ENCODE results near the gene NRG3. TPM values are rescaled to one million over a fixed set of nuclear protein-coding genes. Genes with fewer than 3 reads are reported as not detected.
A peak's percentile ranks its signal among the peaks of the same experiment; 100 is the strongest.
"Not testable (repeated sequence)": the region's sequence is repeated elsewhere in the genome, so short reads cannot be mapped to it uniquely, and the experiment has no call there.

NRG3 gene
- total RNA-seq, 6 donors from 2014 or later, result 0.44 to 2.7 (median 1.5) TPM; not detected in 1

DNA sequence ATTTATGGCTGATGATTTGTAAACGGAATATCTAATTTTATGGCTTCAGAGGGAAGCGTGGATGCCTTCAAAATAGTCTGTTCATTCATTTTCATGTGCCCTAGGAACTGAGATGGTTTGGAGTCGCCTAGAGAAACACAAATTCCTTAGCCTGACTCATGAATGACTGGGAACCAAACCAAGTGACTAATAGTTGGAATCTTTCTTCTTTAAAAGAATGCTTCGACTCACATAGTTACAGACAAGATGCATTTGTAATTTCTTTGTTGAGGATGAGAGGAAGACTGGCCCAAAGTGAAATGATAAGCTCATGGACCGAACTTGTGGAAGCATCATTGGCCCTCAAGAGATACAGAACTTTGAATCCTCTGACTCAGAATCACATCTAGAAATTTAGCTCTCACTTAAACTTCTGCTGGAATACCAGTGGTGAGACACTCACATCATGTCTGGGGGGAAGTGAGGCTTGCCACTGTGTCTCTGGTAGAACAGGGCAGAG, 1107.2 kb downstream of the NRG3 start:
- H3K27me3 ChIP-seq, result no peaks in the 10 kb centered on the region
- H3K4me1 ChIP-seq, result no peaks in the 10 kb centered on the region
- no peaks in the 10 kb centered on the region for H3K9me3 ChIP-seq
- no peak overlapping the region for H3K27ac ChIP-seq
- WGBS, 2 donors, result 74 to 78% methylated on average over 5 of the region's 5 CpGs
- peak in 1 of 2 donors; percentile 90 for ATAC-seq (ENCODE audit: low FRiP score in 2 of 2)
- no peak overlapping the region for H3K4me3 ChIP-seq
- no peaks in the 10 kb centered on the region for H3K36me3 ChIP-seq
- no peak for DNase-seq
- no peak for TF ChIP-seq EP300 (IDR thresholded peaks at IDR 0.05)
- TF ChIP-seq, protein P1, sequence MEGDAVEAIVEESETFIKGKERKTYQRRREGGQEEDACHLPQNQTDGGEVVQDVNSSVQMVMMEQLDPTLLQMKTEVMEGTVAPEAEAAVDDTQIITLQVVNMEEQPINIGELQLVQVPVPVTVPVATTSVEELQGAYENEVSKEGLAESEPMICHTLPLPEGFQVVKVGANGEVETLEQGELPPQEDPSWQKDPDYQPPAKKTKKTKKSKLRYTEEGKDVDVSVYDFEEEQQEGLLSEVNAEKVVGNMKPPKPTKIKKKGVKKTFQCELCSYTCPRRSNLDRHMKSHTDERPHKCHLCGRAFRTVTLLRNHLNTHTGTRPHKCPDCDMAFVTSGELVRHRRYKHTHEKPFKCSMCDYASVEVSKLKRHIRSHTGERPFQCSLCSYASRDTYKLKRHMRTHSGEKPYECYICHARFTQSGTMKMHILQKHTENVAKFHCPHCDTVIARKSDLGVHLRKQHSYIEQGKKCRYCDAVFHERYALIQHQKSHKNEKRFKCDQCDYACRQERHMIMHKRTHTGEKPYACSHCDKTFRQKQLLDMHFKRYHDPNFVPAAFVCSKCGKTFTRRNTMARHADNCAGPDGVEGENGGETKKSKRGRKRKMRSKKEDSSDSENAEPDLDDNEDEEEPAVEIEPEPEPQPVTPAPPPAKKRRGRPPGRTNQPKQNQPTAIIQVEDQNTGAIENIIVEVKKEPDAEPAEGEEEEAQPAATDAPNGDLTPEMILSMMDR (IDR thresholded peaks at IDR 0.05), result no peak
- TF ChIP-seq POLR2A (IDR thresholded peaks at IDR 0.05), result no peak
- TF ChIP-seq POLR2AphosphoS5 (IDR thresholded peaks at IDR 0.05), result no peak

DNA sequence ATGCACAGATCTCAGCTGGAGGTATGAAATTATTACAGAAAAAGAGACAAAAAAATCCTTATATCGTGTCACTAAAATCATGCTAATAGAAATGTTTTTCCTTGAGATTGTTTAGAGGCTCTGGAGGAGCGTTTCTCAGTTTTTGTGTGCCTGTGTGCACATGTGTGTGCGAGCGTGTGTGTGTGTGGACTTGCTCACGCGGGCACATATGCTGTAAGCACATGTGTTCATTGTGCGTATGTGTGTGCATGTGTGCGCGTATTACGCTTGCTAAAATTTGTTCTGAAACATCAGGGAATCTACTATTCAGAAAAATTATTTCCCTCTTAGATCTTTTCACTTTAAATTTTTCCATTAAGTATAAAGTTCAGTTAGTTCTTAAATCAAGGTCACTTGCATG, 1111.2 kb downstream of the NRG3 start:
- H3K36me3 ChIP-seq, result no peaks in the 10 kb centered on the region
- H3K4me3 ChIP-seq, result no peak overlapping the region
- H3K9me3 ChIP-seq, result no peaks in the 10 kb centered on the region
- WGBS, 2 donors, result 95 to 96% methylated on average over 10 of the region's 10 CpGs
- DNase-seq (no peak), ATAC-seq (ENCODE audit: low FRiP score in 2 of 2) (no peak)
- no peaks in the 10 kb centered on the region for H3K27me3 ChIP-seq
- TF ChIP-seq, protein P1 (IDR thresholded peaks at IDR 0.05), result no peak
- no peak for TF ChIP-seq POLR2A (IDR thresholded peaks at IDR 0.05)
- TF ChIP-seq POLR2AphosphoS5 (IDR thresholded peaks at IDR 0.05), result no peak
- no peak for TF ChIP-seq EP300 (IDR thresholded peaks at IDR 0.05)
- H3K27ac ChIP-seq, result no peak overlapping the region
- H3K4me1 ChIP-seq, result no peaks in the 10 kb centered on the region

DNA sequence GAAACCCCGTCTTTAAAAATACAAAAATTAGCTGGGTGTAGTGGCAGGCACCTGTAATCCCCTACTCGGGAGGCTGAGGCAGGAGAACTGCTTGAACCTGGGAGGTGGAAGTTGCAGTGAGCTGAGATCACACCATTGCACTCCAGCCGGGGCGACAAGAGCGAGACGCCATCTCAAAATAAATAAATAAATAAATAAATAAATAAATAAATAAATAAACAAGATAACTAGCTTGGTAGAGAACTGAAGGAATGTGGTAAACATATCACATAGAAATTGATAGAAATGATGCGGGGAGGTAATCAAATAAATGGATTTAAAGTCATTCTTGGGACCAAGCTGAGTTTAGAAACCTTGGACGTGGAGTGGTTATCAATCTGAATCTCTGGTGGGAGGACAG, 1131.5 kb downstream of the NRG3 start:
- not testable (repeated sequence) for H3K27me3 ChIP-seq; H3K27ac ChIP-seq; H3K4me3 ChIP-seq; DNase-seq; H3K36me3 ChIP-seq; ATAC-seq (ENCODE audit: low FRiP score in 2 of 2); H3K4me1 ChIP-seq; H3K9me3 ChIP-seq
- 74 to 87% methylated on average over 8 of the region's 8 CpGs for WGBS, 2 donors

DNA sequence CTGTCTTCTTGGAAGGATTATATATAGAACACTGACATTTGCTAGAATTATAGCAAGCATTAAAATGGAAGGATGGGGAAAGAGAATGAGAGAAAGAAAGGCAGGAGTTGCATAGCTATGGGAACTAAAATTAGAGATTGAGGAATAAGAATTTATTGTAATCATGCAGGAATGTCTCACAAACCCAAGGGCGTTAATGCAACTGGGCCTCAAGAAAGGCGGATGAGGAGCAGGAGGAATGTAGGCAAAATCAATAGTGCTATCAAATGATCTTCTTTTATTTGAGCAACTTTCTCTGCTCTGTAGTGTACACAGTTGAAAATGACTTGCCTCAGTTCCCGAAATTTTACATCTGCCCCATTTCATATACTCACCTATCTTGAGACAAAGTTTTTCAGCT, 1132.5 kb downstream of the NRG3 start:
- ATAC-seq (ENCODE audit: low FRiP score in 2 of 2) (no peak), DNase-seq (no peak)
- Histone ChIP-seq H3K4me1 (no peaks in the 10 kb centered on the region), H3K4me3 (no peak overlapping the region), H3K9me3 (no peaks in the 10 kb centered on the region), H3K27me3 (no peaks in the 10 kb centered on the region), H3K27ac (no peak overlapping the region), H3K36me3 (no peaks in the 10 kb centered on the region)
- TF ChIP-seq POLR2AphosphoS5 (IDR thresholded peaks at IDR 0.05), result no peak
- no peak for TF ChIP-seq EP300 (IDR thresholded peaks at IDR 0.05)
- TF ChIP-seq, protein P1 (IDR thresholded peaks at IDR 0.05), result no peak
- no peak for TF ChIP-seq POLR2A (IDR thresholded peaks at IDR 0.05)
- 77 to 88% methylated on average over 3 of the region's 3 CpGs for WGBS, 2 donors

DNA sequence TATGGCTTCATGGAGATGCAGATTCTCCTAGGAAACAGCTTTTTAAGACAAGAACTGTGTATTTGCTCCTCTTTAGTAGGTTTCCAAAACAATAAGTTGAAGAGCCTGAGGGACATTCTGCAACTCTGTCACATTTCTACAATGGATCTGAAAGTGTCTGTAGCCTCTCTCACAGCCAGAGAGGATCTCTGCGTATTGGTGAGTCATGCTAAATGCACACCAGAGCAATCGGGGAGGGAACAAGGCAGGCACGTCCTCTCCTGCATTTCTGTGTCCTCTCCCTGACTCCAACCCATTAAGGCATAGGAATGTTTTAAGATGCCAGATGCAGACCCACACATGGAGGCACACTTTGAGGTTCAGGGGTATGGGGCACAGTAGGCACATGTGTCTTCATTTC, 1137.9 kb downstream of the NRG3 start:
- Histone ChIP-seq H3K36me3 (no peaks in the 10 kb centered on the region), H3K4me1 (no peaks in the 10 kb centered on the region), H3K9me3 (no peaks in the 10 kb centered on the region), H3K27me3 (no peaks in the 10 kb centered on the region), H3K27ac (no peak overlapping the region), H3K4me3 (no peak overlapping the region)
- 59 to 62% methylated on average over 3 of the region's 3 CpGs for WGBS, 2 donors
- TF ChIP-seq POLR2A (IDR thresholded peaks at IDR 0.05) (no peak), EP300 (IDR thresholded peaks at IDR 0.05) (no peak), POLR2AphosphoS5 (IDR thresholded peaks at IDR 0.05) (no peak)
- TF ChIP-seq, protein P1 (IDR thresholded peaks at IDR 0.05), result no peak
- ATAC-seq (ENCODE audit: low FRiP score in 2 of 2), result no peak
- DNase-seq, result no peak

Measured in upper lobe of left lung (tissue), 6 donors.